Testis (tissue), 2 donors: ENCODE data around the gene STARD7.

Source experiments
- CTCF ChIP-seq, 3 experiments: fragments of 450-650 bp in 2 of 3; fragments of 200-600 bp in 1 of 3; sonication (generic) in 1 of 3; IDR thresholded peaks; one replicate each; pipeline ENCODE4 v1.5.1; 2016 to 2019; ENCODE audit warnings: antibody characterized with exemption in 3 of 3, mild to moderate bottlenecking in 2 of 3, moderate library complexity in 1 of 3
- POLR2A ChIP-seq: fragments of 450-650 bp; IDR thresholded peaks from one replicate; pipeline ENCODE4 v1.6.1; 2017; ENCODE audit warnings: antibody characterized with exemption, mild to moderate bottlenecking, moderate library complexity

DNA sequence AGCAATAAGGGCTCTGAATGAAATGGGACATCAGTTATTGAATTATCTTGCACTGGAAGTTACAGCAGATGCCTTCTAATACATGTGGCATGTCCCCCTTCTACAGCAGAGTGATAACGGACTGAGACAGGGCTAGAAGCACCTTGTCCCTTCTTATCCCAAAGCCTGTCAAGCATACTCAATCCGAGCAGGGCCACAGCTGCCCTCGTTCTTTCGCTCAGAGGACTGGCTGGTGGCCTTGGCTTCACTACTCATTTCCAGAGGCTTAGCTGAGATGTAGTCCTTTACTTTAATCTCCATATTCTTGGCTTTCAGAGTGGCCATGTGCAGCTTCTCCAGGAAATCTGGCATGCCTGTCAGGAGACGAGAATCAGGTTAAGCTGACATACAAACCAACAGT, 22.1 kb downstream of the STARD7 start:
- TF ChIP-seq POLR2A (no peak), CTCF (IDR thresholded peaks at IDR 0.05) (no peak)
